Left ventricle myocardium inferior (tissue), 1 donor: Measurements from ENCODE around the gene PROSER2. TPM values are rescaled to one million over a fixed set of nuclear protein-coding genes. Genes with fewer than 3 reads are reported as not detected.

Experiments
- DNase-seq: peaks from one replicate; pipeline ENCODE4 v3.0.0-alpha.2; 2020
- H3K27ac ChIP-seq: fragments of 200-600 bp; replicated peaks from 2 replicates; pipeline ENCODE4 v1.8.0; 2021
- H3K27me3 ChIP-seq: fragments of 200-600 bp; 2 replicates; pipeline ENCODE4 v1.8.0; 2021; ENCODE audit warnings: low read depth
- H3K36me3 ChIP-seq: fragments of 200-600 bp; 2 replicates; pipeline ENCODE4 v1.8.0; 2021
- H3K4me1 ChIP-seq: fragments of 200-600 bp; 2 replicates; pipeline ENCODE4 v1.8.0; 2021
- H3K4me3 ChIP-seq: fragments of 200-600 bp; 2 replicates; pipeline ENCODE4 v1.8.0; 2021; ENCODE audit warnings: mild to moderate bottlenecking, moderate library complexity
- H3K9me3 ChIP-seq: fragments of 200-600 bp; replicated peaks from 2 replicates; pipeline ENCODE4 v1.8.0; 2021
- CTCF ChIP-seq: fragments of 200-600 bp; IDR thresholded peaks from 2 replicates; pipeline ENCODE4 v1.8.0; 2021; ENCODE audit warnings: antibody characterized with exemption, mild to moderate bottlenecking, borderline replicate concordance
- intact Hi-C: fragments of 100-400 bp; cut with micrococcal nuclease; formaldehyde crosslinking; loops from one replicate; pipeline ENCODE4 v1.11.0; 2022
- total RNA-seq: library from RNA; stranded (reverse); fragmentation: NEBNext Ultra II Directional; extraction: Animal tissue kit (Norgen Biotek cat#: 25700); gene quantifications from one replicate; pipeline ENCODE4 v1.2.1, GENCODE V29; 2021
- donor health status: DM: no; HTN: yes; CAD: no; lungs with severe emphysema.

The PROSER2 gene
- total RNA-seq, 1 donor from 2014 or later: 0.52 TPM

- intact Hi-C loops: no loop called here
- no peaks in the 10 kb centered on the region for H3K4me1 ChIP-seq
- H3K4me3 ChIP-seq: no peak overlapping the region
- H3K27ac ChIP-seq: no peak overlapping the region
- no peak for TF ChIP-seq CTCF
- no peaks in the 10 kb centered on the region for H3K36me3 ChIP-seq
- no peak for DNase-seq
- no peaks in the 10 kb centered on the region for H3K27me3 ChIP-seq
- no peaks in the 10 kb centered on the region for H3K9me3 ChIP-seq
Measured at GRCh38 chr10:11853468-11853867, 30.3 kb downstream of the PROSER2 start.

- Histone ChIP-seq H3K4me3 (no peak overlapping the region), H3K36me3 (no peaks in the 10 kb centered on the region), H3K27ac (no peak overlapping the region), H3K4me1 (no peaks in the 10 kb centered on the region), H3K27me3 (no peaks in the 10 kb centered on the region), H3K9me3 (no peaks in the 10 kb centered on the region)
- DNase-seq: no peak
- TF ChIP-seq CTCF: no peak
- intact Hi-C loops: no loop called here
Measured at GRCh38 chr10:11854301-11854700, 31.1 kb downstream of the PROSER2 start.

- Histone ChIP-seq H3K27me3 (no peaks in the 10 kb centered on the region), H3K27ac (no peak overlapping the region), H3K9me3 (no peaks in the 10 kb centered on the region), H3K4me1 (no peaks in the 10 kb centered on the region), H3K36me3 (peaks cover under 1% of the 10 kb centered on the region), H3K4me3 (no peak overlapping the region)
- no peak for DNase-seq
- TF ChIP-seq CTCF: no peak
- intact Hi-C loops: no loop called here
Measured at GRCh38 chr10:11856089-11856488, 32.9 kb downstream of the PROSER2 start.

- Histone ChIP-seq H3K9me3 (no peaks in the 10 kb centered on the region), H3K4me3 (no peak overlapping the region), H3K27me3 (no peaks in the 10 kb centered on the region), H3K36me3 (peaks cover 6% of the 10 kb centered on the region), H3K4me1 (no peaks in the 10 kb centered on the region), H3K27ac (no peak overlapping the region)
- DNase-seq: no peak
- intact Hi-C loops: no loop called here
- no peak for TF ChIP-seq CTCF
Measured at GRCh38 chr10:11856678-11857077, 33.5 kb downstream of the PROSER2 start.

- no peak for DNase-seq
- H3K9me3 ChIP-seq: no peaks in the 10 kb centered on the region
- H3K4me3 ChIP-seq: no peak overlapping the region
- H3K36me3 ChIP-seq: peaks cover 11% of the 10 kb centered on the region
- no peak overlapping the region for H3K27ac ChIP-seq
- H3K4me1 ChIP-seq: no peaks in the 10 kb centered on the region
- intact Hi-C loops: no loop called here
- H3K27me3 ChIP-seq: no peaks in the 10 kb centered on the region
- no peak for TF ChIP-seq CTCF
Measured at GRCh38 chr10:11858093-11858492, 34.9 kb downstream of the PROSER2 start.

GRCh38 chr10:11861341-11861740 lies 38.2 kb downstream of the PROSER2 start:
- Histone ChIP-seq H3K9me3 (no peaks in the 10 kb centered on the region), H3K4me1 (no peaks in the 10 kb centered on the region), H3K36me3 (peaks cover 11% of the 10 kb centered on the region), H3K27ac (no peak overlapping the region), H3K27me3 (no peaks in the 10 kb centered on the region), H3K4me3 (no peak overlapping the region)
- TF ChIP-seq CTCF: no peak
- intact Hi-C loops: no loop called here
- no peak for DNase-seq
